T-helper 2 cell treated with Interferon-gamma antibody and Interleukin-4, amounts not matched to agents 5 μg/mL and 100 μg/mL, for 36 hours (primary cell): ENCODE data around the gene VPS26C.

Experiments
- DNase-seq: peaks from one replicate; pipeline ENCODE4 v3.0.0; 2021; ENCODE audit warnings: low spot score
- H3K27ac Mint-ChIP-seq: one replicate; pipeline ENCODE4 v1.8.0; 2021; ENCODE audit warnings: mild to moderate bottlenecking, mixed read lengths
- H3K27me3 Mint-ChIP-seq: one replicate; pipeline ENCODE4 v1.8.0; 2021; ENCODE audit warnings: low read depth, mixed read lengths
- H3K36me3 Mint-ChIP-seq: one replicate; pipeline ENCODE4 v1.8.0; 2021; ENCODE audit warnings: low read depth, mixed read lengths
- H3K4me1 Mint-ChIP-seq: one replicate; pipeline ENCODE4 v1.8.0; 2021; ENCODE audit warnings: low read depth, mixed read lengths
- H3K4me3 Mint-ChIP-seq: one replicate; pipeline ENCODE4 v1.8.0; 2022; ENCODE audit warnings: mild to moderate bottlenecking, moderate library complexity, mixed read lengths
- H3K9me3 Mint-ChIP-seq: one replicate; pipeline ENCODE4 v1.8.0; 2021; ENCODE audit warnings: mixed read lengths

VPS26C gene

GRCh38 chr21:37273911-37274690 lies 7.0 kb upstream of the VPS26C start:
- peaks cover 2% of the 10 kb centered on the region for H3K4me1 Mint-ChIP-seq
- H3K27ac Mint-ChIP-seq: no peak overlapping the region
- no peak for DNase-seq
- H3K9me3 Mint-ChIP-seq: no peaks in the 10 kb centered on the region
- H3K27me3 Mint-ChIP-seq: peaks cover 3% of the 10 kb centered on the region
- no peaks in the 10 kb centered on the region for H3K36me3 Mint-ChIP-seq
- no peak overlapping the region for H3K4me3 Mint-ChIP-seq

GRCh38 chr21:37273440-37273839 lies 6.3 kb upstream of the VPS26C start:
- Mint-ChIP-seq H3K9me3 (no peaks in the 10 kb centered on the region), H3K36me3 (no peaks in the 10 kb centered on the region), H3K27ac (no peak overlapping the region), H3K4me1 (peaks cover 2% of the 10 kb centered on the region), H3K27me3 (peaks cover 3% of the 10 kb centered on the region), H3K4me3 (no peak overlapping the region)
- DNase-seq: no peak

GRCh38 chr21:37272897-37273296 lies 5.8 kb upstream of the VPS26C start:
- Mint-ChIP-seq H3K4me3 (no peak overlapping the region), H3K36me3 (peaks cover 1% of the 10 kb centered on the region), H3K27me3 (peaks cover 3% of the 10 kb centered on the region), H3K9me3 (no peaks in the 10 kb centered on the region), H3K27ac (no peak overlapping the region), H3K4me1 (peaks cover 4% of the 10 kb centered on the region)
- no peak for DNase-seq

GRCh38 chr21:37270576-37271365 lies 3.6 kb upstream of the VPS26C start:
- H3K27me3 Mint-ChIP-seq: peaks cover 3% of the 10 kb centered on the region
- peaks cover 8% of the 10 kb centered on the region for H3K4me1 Mint-ChIP-seq
- no peak for DNase-seq
- no peaks in the 10 kb centered on the region for H3K9me3 Mint-ChIP-seq
- no peak overlapping the region for H3K27ac Mint-ChIP-seq
- no peak overlapping the region for H3K4me3 Mint-ChIP-seq
- H3K36me3 Mint-ChIP-seq: peaks cover 6% of the 10 kb centered on the region

GRCh38 chr21:37269481-37269880 lies 2.3 kb upstream of the VPS26C start:
- peaks cover 14% of the 10 kb centered on the region for H3K36me3 Mint-ChIP-seq

GRCh38 chr21:37268186-37268503 lies 1.0 kb upstream of the VPS26C start:
- H3K9me3 Mint-ChIP-seq: no peaks in the 10 kb centered on the region
- no peaks in the 10 kb centered on the region for H3K27me3 Mint-ChIP-seq
- DNase-seq: no peak
- H3K4me1 Mint-ChIP-seq: peaks cover 31% of the 10 kb centered on the region
- H3K36me3 Mint-ChIP-seq: peaks cover 23% of the 10 kb centered on the region
- peak overlapping the region; percentile 98 for H3K27ac Mint-ChIP-seq
- peak overlapping the region; percentile 97 for H3K4me3 Mint-ChIP-seq

More at GRCh38 chr21:37269481-37269880, 2.3 kb upstream of the VPS26C start:
- no peak overlapping the region for H3K27ac Mint-ChIP-seq
- peaks cover 18% of the 10 kb centered on the region for H3K4me1 Mint-ChIP-seq
- H3K9me3 Mint-ChIP-seq: no peaks in the 10 kb centered on the region
- H3K27me3 Mint-ChIP-seq: peaks cover 3% of the 10 kb centered on the region
- H3K4me3 Mint-ChIP-seq: peak overlapping the region; percentile 97
- no peak for DNase-seq

- peak overlapping the region; percentile 98 for H3K27ac Mint-ChIP-seq
- no peaks in the 10 kb centered on the region for H3K9me3 Mint-ChIP-seq
- peaks cover 37% of the 10 kb centered on the region for H3K4me1 Mint-ChIP-seq
- no peak for DNase-seq
- H3K27me3 Mint-ChIP-seq: no peaks in the 10 kb centered on the region
- H3K36me3 Mint-ChIP-seq: peaks cover 25% of the 10 kb centered on the region
- H3K4me3 Mint-ChIP-seq: peak overlapping the region; percentile 97
Observed at GRCh38 chr21:37266515-37267221, 466 bp downstream of the VPS26C start.

GRCh38 chr21:37264808-37265207 lies 2.3 kb downstream of the VPS26C start:
- DNase-seq: no peak
- peaks cover 43% of the 10 kb centered on the region for H3K4me1 Mint-ChIP-seq
- no peaks in the 10 kb centered on the region for H3K27me3 Mint-ChIP-seq
- H3K4me3 Mint-ChIP-seq: peak overlapping the region; percentile 61
- no peaks in the 10 kb centered on the region for H3K9me3 Mint-ChIP-seq
- H3K36me3 Mint-ChIP-seq: peaks cover 36% of the 10 kb centered on the region
- H3K27ac Mint-ChIP-seq: peak overlapping the region; percentile 47

- Mint-ChIP-seq H3K4me3 (peak overlapping the region; percentile 21), H3K27me3 (no peaks in the 10 kb centered on the region), H3K27ac (no peak overlapping the region), H3K36me3 (peaks cover 40% of the 10 kb centered on the region), H3K4me1 (peaks cover 45% of the 10 kb centered on the region), H3K9me3 (no peaks in the 10 kb centered on the region)
- DNase-seq: no peak
Observed at GRCh38 chr21:37263827-37264600, 3.1 kb downstream of the VPS26C start.

GRCh38 chr21:37259426-37259825 lies 7.7 kb downstream of the VPS26C start:
- Mint-ChIP-seq H3K27ac (peak overlapping the region; percentile 4), H3K27me3 (no peaks in the 10 kb centered on the region), H3K9me3 (no peaks in the 10 kb centered on the region), H3K4me1 (peaks cover 57% of the 10 kb centered on the region), H3K4me3 (peak overlapping the region; percentile 18), H3K36me3 (peaks cover 50% of the 10 kb centered on the region)
- no peak for DNase-seq

- H3K36me3 Mint-ChIP-seq: peaks cover 47% of the 10 kb centered on the region
- peak overlapping the region; percentile 85 for H3K4me3 Mint-ChIP-seq
- H3K27ac Mint-ChIP-seq: peak overlapping the region; percentile 96
- peak; percentile 89 for DNase-seq
- no peaks in the 10 kb centered on the region for H3K27me3 Mint-ChIP-seq
- H3K9me3 Mint-ChIP-seq: no peaks in the 10 kb centered on the region
- H3K4me1 Mint-ChIP-seq: peaks cover 51% of the 10 kb centered on the region
Observed at GRCh38 chr21:37257967-37258877, 8.9 kb downstream of the VPS26C start.

GRCh38 chr21:37257511-37257966 lies 9.6 kb downstream of the VPS26C start:
- DNase-seq: peak; percentile 37
- Mint-ChIP-seq H3K4me3 (peak overlapping the region; percentile 85), H3K4me1 (peaks cover 52% of the 10 kb centered on the region), H3K27me3 (no peaks in the 10 kb centered on the region), H3K27ac (peak overlapping the region; percentile 96), H3K9me3 (no peaks in the 10 kb centered on the region), H3K36me3 (peaks cover 44% of the 10 kb centered on the region)
